ENCODE data around the gene CCDC63. TPM values are rescaled to one million over a fixed set of nuclear protein-coding genes. Genes with fewer than 3 reads are reported as not detected.
"Not testable (repeated sequence)": the region's sequence is repeated elsewhere in the genome, so short reads cannot be mapped to it uniquely, and the experiment has no call there.

The CCDC63 gene
- total and polyA plus RNA-seq, 2 donors, result 0.14 to 0.19 TPM

DNA sequence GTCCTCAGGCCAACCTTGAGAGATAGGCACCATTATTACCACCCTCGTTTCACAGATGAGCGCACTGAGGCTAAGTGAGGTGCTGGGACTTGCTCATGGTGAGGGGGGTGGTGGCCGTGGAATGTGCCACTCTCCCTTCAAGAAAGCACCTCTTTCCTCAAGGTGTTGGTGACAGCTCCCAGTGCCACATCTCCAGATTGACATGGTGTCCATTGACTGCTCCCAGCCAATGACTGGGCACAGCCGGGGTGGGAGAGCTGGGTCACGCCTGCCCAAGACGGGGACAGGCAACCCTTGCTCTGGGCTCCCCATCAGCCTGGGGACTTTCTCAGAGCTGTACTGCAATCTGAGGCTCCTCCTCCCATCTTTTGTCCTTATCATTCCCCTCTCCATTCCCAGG lies 94.6 kb downstream of the CCDC63 start:
- H3K36me3 ChIP-seq (ENCODE audit: control insufficient read depth in 2 of 2, insufficient read depth in 2 of 2, low read length in 1 of 2), result no peaks in the 10 kb centered on the region
- H3K4me1 ChIP-seq (ENCODE audit: control insufficient read depth in 2 of 2, insufficient read depth in 2 of 2, low read length in 2 of 2), result no peaks in the 10 kb centered on the region
- DNase-seq (ENCODE audit: low read depth in 6 of 9, low spot score in 9 of 9), result no peak
- no peak overlapping the region for H3K4me3 ChIP-seq (ENCODE audit: low read length in 2 of 2)
- 93% methylated on average over 6 of the region's 6 CpGs for WGBS
- H3K27me3 ChIP-seq (ENCODE audit: control insufficient read depth in 2 of 2, insufficient read depth in 1 of 2, low read length in 1 of 2), result peaks cover 0 to 12% of the 10 kb centered on the region in 2 donors
- H3K27ac ChIP-seq (ENCODE audit: low read depth in 1 of 2, low read length in 1 of 2), result no peak overlapping the region
- no peaks in the 10 kb centered on the region for H3K9me3 ChIP-seq (ENCODE audit: control insufficient read depth in 2 of 2, insufficient read depth in 1 of 2, low read length in 1 of 2)

DNA sequence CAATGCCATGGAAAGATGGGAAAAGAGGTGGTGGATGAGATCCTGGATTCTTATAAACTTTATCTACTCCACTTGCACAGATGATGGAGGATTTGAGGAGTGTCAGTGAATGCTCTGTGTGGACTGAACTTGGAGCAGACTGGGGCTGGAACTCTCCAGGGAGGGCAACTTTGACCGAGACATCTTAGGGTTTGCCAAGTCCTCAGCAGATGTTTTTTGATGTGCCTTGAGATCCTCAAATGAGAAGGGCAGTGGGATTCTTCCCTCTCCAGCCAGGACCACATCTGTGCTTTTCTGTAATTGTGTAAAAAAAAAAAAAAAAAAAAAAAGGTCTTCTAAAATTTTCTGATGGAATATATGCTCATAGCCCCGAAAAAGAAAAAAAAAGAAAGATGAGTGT lies 96.6 kb downstream of the CCDC63 start:
- no peak overlapping the region for H3K27ac ChIP-seq (ENCODE audit: low read depth in 1 of 2, low read length in 1 of 2)
- no peaks in the 10 kb centered on the region for H3K27me3 ChIP-seq (ENCODE audit: control insufficient read depth in 2 of 2, insufficient read depth in 1 of 2, low read length in 1 of 2)
- no peaks in the 10 kb centered on the region for H3K36me3 ChIP-seq (ENCODE audit: control insufficient read depth in 2 of 2, insufficient read depth in 2 of 2, low read length in 1 of 2)
- DNase-seq (ENCODE audit: low read depth in 6 of 9, low spot score in 9 of 9), result no peak
- no peak overlapping the region for H3K4me3 ChIP-seq (ENCODE audit: low read length in 2 of 2)
- no peaks in the 10 kb centered on the region for H3K4me1 ChIP-seq (ENCODE audit: control insufficient read depth in 2 of 2, insufficient read depth in 2 of 2, low read length in 2 of 2)
- WGBS, result 81% methylated on average over 2 of the region's 2 CpGs
- peaks cover 0 to 4% of the 10 kb centered on the region in 2 donors for H3K9me3 ChIP-seq (ENCODE audit: control insufficient read depth in 2 of 2, insufficient read depth in 1 of 2, low read length in 1 of 2)

DNA sequence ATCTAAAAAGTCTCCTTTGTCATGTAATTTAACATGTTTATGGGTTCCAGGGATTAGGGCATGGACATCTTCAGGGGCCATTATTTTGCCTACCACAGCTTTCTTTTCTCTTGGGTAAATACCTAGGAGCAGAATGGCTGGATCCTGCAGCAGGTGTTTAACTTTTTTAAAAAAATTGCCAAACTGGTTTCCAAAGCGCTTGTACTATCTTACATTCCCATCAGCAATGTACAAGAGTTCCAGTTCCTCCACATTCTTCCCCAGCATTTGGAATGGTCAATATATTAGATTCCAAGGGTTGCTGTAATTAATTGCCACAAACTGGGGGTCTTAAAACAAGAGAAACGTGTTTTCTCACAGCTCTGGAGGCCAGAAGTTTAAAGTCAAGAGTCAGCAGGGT lies 101.3 kb downstream of the CCDC63 start:
- no peak overlapping the region for H3K27ac ChIP-seq (ENCODE audit: low read depth in 1 of 2, low read length in 1 of 2)
- no peaks in the 10 kb centered on the region for H3K27me3 ChIP-seq (ENCODE audit: control insufficient read depth in 2 of 2, insufficient read depth in 1 of 2, low read length in 1 of 2)
- peaks cover 0 to 4% of the 10 kb centered on the region in 2 donors for H3K9me3 ChIP-seq (ENCODE audit: control insufficient read depth in 2 of 2, insufficient read depth in 1 of 2, low read length in 1 of 2)
- no peaks in the 10 kb centered on the region for H3K4me1 ChIP-seq (ENCODE audit: control insufficient read depth in 2 of 2, insufficient read depth in 2 of 2, low read length in 2 of 2)
- no peak for DNase-seq (ENCODE audit: low read depth in 6 of 9, low spot score in 9 of 9)
- no peaks in the 10 kb centered on the region for H3K36me3 ChIP-seq (ENCODE audit: control insufficient read depth in 2 of 2, insufficient read depth in 2 of 2, low read length in 1 of 2)
- H3K4me3 ChIP-seq (ENCODE audit: low read length in 2 of 2), result no peak overlapping the region
- WGBS, result 85% methylated on average over 2 of the region's 2 CpGs

DNA sequence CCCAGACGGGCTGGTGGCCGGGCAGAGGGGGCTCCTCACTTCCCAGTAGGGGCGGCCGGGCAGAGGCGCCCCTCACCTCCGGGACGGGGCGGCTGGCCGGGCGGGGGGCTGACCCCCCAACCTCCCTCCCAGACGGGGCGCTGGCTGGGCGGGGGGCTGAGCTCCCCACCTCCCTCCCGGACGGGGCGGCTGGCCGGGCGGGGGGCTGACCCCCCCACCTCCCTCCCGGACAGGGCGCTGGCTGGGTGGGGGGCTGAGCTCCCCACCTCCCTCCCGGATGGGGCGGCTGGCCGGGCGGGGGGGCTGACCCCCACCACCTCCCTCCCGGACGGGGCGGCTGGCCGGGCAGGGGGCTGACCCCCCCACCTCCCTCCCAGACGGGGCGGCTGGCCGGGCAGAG lies 103.7 kb downstream of the CCDC63 start:
- H3K27ac ChIP-seq (ENCODE audit: low read depth in 1 of 2, low read length in 1 of 2); DNase-seq (ENCODE audit: low read depth in 6 of 9, low spot score in 9 of 9); H3K4me1 ChIP-seq (ENCODE audit: control insufficient read depth in 2 of 2, insufficient read depth in 2 of 2, low read length in 2 of 2); H3K9me3 ChIP-seq (ENCODE audit: control insufficient read depth in 2 of 2, insufficient read depth in 1 of 2, low read length in 1 of 2); H3K36me3 ChIP-seq (ENCODE audit: control insufficient read depth in 2 of 2, insufficient read depth in 2 of 2, low read length in 1 of 2); H3K4me3 ChIP-seq (ENCODE audit: low read length in 2 of 2); H3K27me3 ChIP-seq (ENCODE audit: control insufficient read depth in 2 of 2, insufficient read depth in 1 of 2, low read length in 1 of 2): not testable (repeated sequence)
- WGBS, result 97% methylated on average over 28 of the region's 31 CpGs

DNA sequence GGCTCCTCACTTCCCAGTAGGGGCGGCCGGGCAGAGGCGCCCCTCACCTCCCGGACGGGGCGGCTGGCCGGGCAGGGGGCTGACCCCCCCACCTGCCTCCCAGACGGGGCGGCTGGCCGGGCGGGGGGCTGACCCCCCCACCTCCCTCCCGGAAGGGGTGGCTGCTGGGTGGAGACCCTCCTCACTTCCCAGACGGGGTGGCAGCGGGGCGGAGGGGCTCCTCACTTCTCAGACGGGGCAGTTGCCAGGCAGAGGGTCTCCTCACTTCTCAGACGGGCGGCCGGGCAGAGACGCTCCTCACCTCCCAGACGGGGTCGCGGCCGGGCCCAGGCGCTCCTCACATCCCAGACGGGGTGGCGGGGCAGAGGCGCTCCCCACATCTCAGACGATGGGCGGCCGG lies 104.1 kb downstream of the CCDC63 start:
- H3K36me3 ChIP-seq (ENCODE audit: control insufficient read depth in 2 of 2, insufficient read depth in 2 of 2, low read length in 1 of 2); H3K9me3 ChIP-seq (ENCODE audit: control insufficient read depth in 2 of 2, insufficient read depth in 1 of 2, low read length in 1 of 2); H3K27me3 ChIP-seq (ENCODE audit: control insufficient read depth in 2 of 2, insufficient read depth in 1 of 2, low read length in 1 of 2); H3K27ac ChIP-seq (ENCODE audit: low read depth in 1 of 2, low read length in 1 of 2); H3K4me1 ChIP-seq (ENCODE audit: control insufficient read depth in 2 of 2, insufficient read depth in 2 of 2, low read length in 2 of 2); DNase-seq (ENCODE audit: low read depth in 6 of 9, low spot score in 9 of 9); H3K4me3 ChIP-seq (ENCODE audit: low read length in 2 of 2): not testable (repeated sequence)
- 98% methylated on average over 27 of the region's 31 CpGs for WGBS

Other genes with a start within 250 kb of the CCDC63 start
- gene TCTN1, start 232.9 kb upstream of the CCDC63 start, total RNA-seq, result 11.6 TPM
- gene TCTN1, start 232.9 kb upstream of the CCDC63 start, polyA plus RNA-seq, result 17.9 TPM
- 11.1 TPM for gene HVCN1, start 157.9 kb upstream of the CCDC63 start, total RNA-seq
- 35.1 TPM for gene HVCN1, start 157.9 kb upstream of the CCDC63 start, polyA plus RNA-seq
- gene PPP1CC, start 104.1 kb upstream of the CCDC63 start, total RNA-seq, result 139 TPM
- gene PPP1CC, start 104.1 kb upstream of the CCDC63 start, polyA plus RNA-seq, result 103 TPM
- 0.42 TPM for gene MYL2, start 73.6 kb downstream of the CCDC63 start, total RNA-seq
- 5.3 TPM for gene MYL2, start 73.6 kb downstream of the CCDC63 start, polyA plus RNA-seq
- 0.19 TPM for gene CUX2, start 187.2 kb downstream of the CCDC63 start, total RNA-seq
- gene CUX2, start 187.2 kb downstream of the CCDC63 start, polyA plus RNA-seq, result 0.14 TPM